HAP-1 (cell line): ENCODE measurements around the gene ERCC6L2.

Experiments
- DNase-seq, 2 experiments: peaks; one replicate each; pipeline ENCODE4 v3.0.0-alpha.2; 2016 to 2020; ENCODE audit warnings: low spot score in 2 of 2
- H3K27me3 ChIP-seq: fragments of 250-450 bp; sonication (Bioruptor Pico); 2 replicates; pipeline ENCODE4 v1.5.1; 2020; ENCODE audit warnings: low read depth, mild to moderate bottlenecking, moderate library complexity
- H3K36me3 ChIP-seq: fragments of 250-450 bp; sonication (Bioruptor Pico); replicated peaks from 2 replicates; pipeline ENCODE4 v1.5.1; 2020; ENCODE audit warnings: mild to moderate bottlenecking
- H3K4me1 ChIP-seq: fragments of 250-450 bp; sonication (Bioruptor Pico); 2 replicates; pipeline ENCODE4 v1.5.1; 2020; ENCODE audit warnings: mild to moderate bottlenecking
- H3K4me3 ChIP-seq: fragments of 250-450 bp; sonication (Bioruptor Pico); 2 replicates; pipeline ENCODE4 v1.5.1; 2020; ENCODE audit warnings: mild to moderate bottlenecking, moderate library complexity
- H3K9me3 ChIP-seq: fragments of 250-450 bp; sonication (Bioruptor Pico); 2 replicates; pipeline ENCODE4 v1.5.1; 2020; ENCODE audit warnings: mild to moderate bottlenecking, moderate library complexity
- in situ Hi-C: fragments of 300-500 bp; cut with MboI; formaldehyde crosslinking; loops from 3 replicates; pipeline ENCODE4 v1.14.3; 2020; ENCODE audit warnings: low sequenced_read_pairs, inconsistent platforms, mixed read lengths

ERCC6L2 gene

GRCh38 chr9:95910770-95911340, 35.4 kb downstream of the ERCC6L2 start:
- peaks cover 8% of the 10 kb centered on the region for H3K36me3 ChIP-seq
- no peaks in the 10 kb centered on the region for H3K27me3 ChIP-seq
- H3K4me3 ChIP-seq: no peak overlapping the region
- H3K9me3 ChIP-seq: no peaks in the 10 kb centered on the region
- DNase-seq: no peak
- no peaks in the 10 kb centered on the region for H3K4me1 ChIP-seq
- in situ Hi-C loops: no loop called here

- no peaks in the 10 kb centered on the region for H3K9me3 ChIP-seq
- DNase-seq: no peak
- H3K4me1 ChIP-seq: no peaks in the 10 kb centered on the region
- H3K27me3 ChIP-seq: no peaks in the 10 kb centered on the region
- in situ Hi-C loops: no loop called here
- H3K4me3 ChIP-seq: no peak overlapping the region
- peaks cover 13% of the 10 kb centered on the region for H3K36me3 ChIP-seq
These were observed 37.3 kb downstream of the ERCC6L2 start for GRCh38 chr9:95912773-95913172.

- DNase-seq: no peak
- Histone ChIP-seq H3K9me3 (no peaks in the 10 kb centered on the region), H3K4me1 (no peaks in the 10 kb centered on the region), H3K36me3 (peaks cover 11% of the 10 kb centered on the region), H3K27me3 (no peaks in the 10 kb centered on the region), H3K4me3 (no peak overlapping the region)
- in situ Hi-C loops: no loop called here
These were observed 44.5 kb downstream of the ERCC6L2 start for GRCh38 chr9:95920017-95920416.

- Histone ChIP-seq H3K9me3 (no peaks in the 10 kb centered on the region), H3K4me1 (no peaks in the 10 kb centered on the region), H3K4me3 (no peak overlapping the region), H3K27me3 (no peaks in the 10 kb centered on the region), H3K36me3 (peaks cover 6% of the 10 kb centered on the region)
- in situ Hi-C loops: no loop called here
- DNase-seq: no peak
These were observed 48.3 kb downstream of the ERCC6L2 start for GRCh38 chr9:95923794-95924193.

GRCh38 chr9:95924987-95925386, 49.5 kb downstream of the ERCC6L2 start:
- no peaks in the 10 kb centered on the region for H3K9me3 ChIP-seq
- in situ Hi-C loops: no loop called here
- H3K36me3 ChIP-seq: peaks cover 6% of the 10 kb centered on the region
- H3K27me3 ChIP-seq: no peaks in the 10 kb centered on the region
- DNase-seq: no peak
- H3K4me3 ChIP-seq: no peak overlapping the region
- H3K4me1 ChIP-seq: no peaks in the 10 kb centered on the region

GRCh38 chr9:95927271-95928004, 51.9 kb downstream of the ERCC6L2 start:
- no peak for DNase-seq
- Histone ChIP-seq H3K9me3 (no peaks in the 10 kb centered on the region), H3K36me3 (peaks cover 9% of the 10 kb centered on the region), H3K4me3 (no peak overlapping the region), H3K4me1 (no peaks in the 10 kb centered on the region), H3K27me3 (no peaks in the 10 kb centered on the region)
- in situ Hi-C loops: no loop called here

- Histone ChIP-seq H3K4me3 (no peak overlapping the region), H3K9me3 (no peaks in the 10 kb centered on the region), H3K27me3 (no peaks in the 10 kb centered on the region), H3K36me3 (peaks cover 12% of the 10 kb centered on the region), H3K4me1 (no peaks in the 10 kb centered on the region)
- in situ Hi-C loops: no loop called here
- no peak for DNase-seq
These were observed 54.8 kb downstream of the ERCC6L2 start for GRCh38 chr9:95930277-95930676.

- peaks cover 13% of the 10 kb centered on the region for H3K36me3 ChIP-seq
- H3K4me3 ChIP-seq: no peak overlapping the region
These were observed 60.5 kb downstream of the ERCC6L2 start for GRCh38 chr9:95935861-95936578.

GRCh38 chr9:95936579-95937075, 61.1 kb downstream of the ERCC6L2 start:
- peak; percentile 17 to 52 for DNase-seq
- Histone ChIP-seq H3K4me1 (peaks cover 14% of the 10 kb centered on the region), H3K36me3 (peaks cover 14% of the 10 kb centered on the region), H3K27me3 (no peaks in the 10 kb centered on the region), H3K4me3 (no peak overlapping the region), H3K9me3 (no peaks in the 10 kb centered on the region)
- in situ Hi-C loops: no loop called here

More at GRCh38 chr9:95935861-95936578, 60.5 kb downstream of the ERCC6L2 start:
- no peak for DNase-seq
- Histone ChIP-seq H3K9me3 (no peaks in the 10 kb centered on the region), H3K27me3 (no peaks in the 10 kb centered on the region), H3K4me1 (peaks cover 14% of the 10 kb centered on the region)
- in situ Hi-C loops: no loop called here

GRCh38 chr9:95937131-95937530, 61.6 kb downstream of the ERCC6L2 start:
- in situ Hi-C loops: no loop called here
- no peaks in the 10 kb centered on the region for H3K27me3 ChIP-seq
- no peaks in the 10 kb centered on the region for H3K9me3 ChIP-seq
- peaks cover 19% of the 10 kb centered on the region for H3K36me3 ChIP-seq
- H3K4me1 ChIP-seq: peaks cover 14% of the 10 kb centered on the region
- no peak overlapping the region for H3K4me3 ChIP-seq
- peak in 1 of 2 experiments; percentile 19 for DNase-seq

- Histone ChIP-seq H3K9me3 (no peaks in the 10 kb centered on the region), H3K36me3 (peaks cover 23% of the 10 kb centered on the region), H3K4me3 (no peak overlapping the region), H3K4me1 (peaks cover 14% of the 10 kb centered on the region), H3K27me3 (no peaks in the 10 kb centered on the region)
- in situ Hi-C loops: no loop called here
- peak in 1 of 2 experiments; percentile 12 for DNase-seq
These were observed 63.2 kb downstream of the ERCC6L2 start for GRCh38 chr9:95938724-95939123.

- Histone ChIP-seq H3K27me3 (no peaks in the 10 kb centered on the region), H3K36me3 (peaks cover 28% of the 10 kb centered on the region), H3K4me1 (peaks cover 14% of the 10 kb centered on the region), H3K4me3 (no peak overlapping the region), H3K9me3 (no peaks in the 10 kb centered on the region)
- in situ Hi-C loops: no loop called here
- DNase-seq: no peak
These were observed 64.0 kb downstream of the ERCC6L2 start for GRCh38 chr9:95939472-95939871.

GRCh38 chr9:95940265-95940664, 64.8 kb downstream of the ERCC6L2 start:
- peaks cover 28% of the 10 kb centered on the region for H3K36me3 ChIP-seq
- no peak for DNase-seq
- no peaks in the 10 kb centered on the region for H3K27me3 ChIP-seq
- H3K4me3 ChIP-seq: no peak overlapping the region
- in situ Hi-C loops: no loop called here
- H3K4me1 ChIP-seq: peaks cover 14% of the 10 kb centered on the region
- H3K9me3 ChIP-seq: no peaks in the 10 kb centered on the region

GRCh38 chr9:95942016-95942415, 66.5 kb downstream of the ERCC6L2 start:
- Histone ChIP-seq H3K9me3 (no peaks in the 10 kb centered on the region), H3K4me3 (no peak overlapping the region), H3K27me3 (no peaks in the 10 kb centered on the region), H3K4me1 (peaks cover 6% of the 10 kb centered on the region; the same call in 1 of the 2 replicates), H3K36me3 (peaks cover 28% of the 10 kb centered on the region)
- in situ Hi-C loops: no loop called here
- DNase-seq: no peak
